ENCODE measurements around the gene ST6GALNAC6. TPM values are rescaled to one million over a fixed set of nuclear protein-coding genes. Genes with fewer than 3 reads are reported as not detected.

ST6GALNAC6 gene
- total and polyA plus RNA-seq, 7 experiments from 2014 or later, result 28.3 to 125 (median 86.9) TPM

DNA sequence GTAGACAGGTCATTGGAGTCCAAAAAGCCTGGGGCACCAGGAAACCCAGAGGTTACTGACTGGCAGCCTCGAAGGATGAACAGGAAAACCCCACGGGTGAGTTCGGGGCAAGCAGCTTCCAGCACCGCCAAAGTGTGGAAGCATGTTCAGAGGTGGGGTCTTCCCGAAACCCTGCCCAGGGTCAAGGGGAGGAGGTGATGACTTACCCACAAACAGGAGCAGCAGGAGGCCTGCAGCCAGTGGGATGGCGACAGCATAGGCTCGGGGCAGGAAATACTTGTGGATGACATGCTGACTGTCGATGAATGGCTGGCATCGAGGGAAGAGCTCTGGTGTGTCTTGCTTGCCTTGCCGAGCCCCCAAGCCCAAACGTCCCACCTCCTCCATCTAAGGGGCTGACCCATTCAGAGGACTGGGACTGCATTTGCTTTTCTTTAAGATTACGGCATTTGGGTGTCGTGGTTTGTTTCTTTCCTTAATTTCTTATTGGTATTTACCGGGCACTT lies 37.0 kb upstream of the ST6GALNAC6 start:
- Histone ChIP-seq H3K9me3 (ENCODE audit: control insufficient read depth in 2 of 3, low read length in 3 of 3) (no peaks in the 10 kb centered on the region), H3K27me3 (ENCODE audit: control insufficient read depth in 2 of 2, insufficient read depth in 2 of 2, low read length in 2 of 2) (no peaks in the 10 kb centered on the region), H3K36me3 (ENCODE audit: control insufficient read depth in 2 of 3, insufficient read depth in 3 of 3, low read length in 3 of 3) (peaks cover 0 to 25% (median 3%) of the 10 kb centered on the region in 3 experiments), H3K4me3 (ENCODE audit: low read length) (peak overlapping the region; percentile 88), H3K4me1 (ENCODE audit: control insufficient read depth in 2 of 2, insufficient read depth in 2 of 2, low read length in 2 of 2) (peaks cover 27 to 29% of the 10 kb centered on the region in 2 donors), H3K27ac (ENCODE audit: low read depth, low read length) (peak overlapping the region; percentile 78)
- no peak for ATAC-seq
- peak overlapping the region; percentile 85 to 98 (median 92) for H3K4me3 Mint-ChIP-seq
- ChIA-PET POLR2A (interaction anchor here (0.8 to 61.3 kb wide), 6 partner anchors 7 to 1477 kb away, joined by 3 to 1719 read pairs (median 4); partner anchors contain the start of genes EEIG1 and PIP5KL1), CTCF (no interaction called here)
- peaks cover 0 to 4% (median 0%) of the 10 kb centered on the region in 5 donors for H3K27me3 Mint-ChIP-seq
- H3K4me1 Mint-ChIP-seq, result peaks cover 38 to 64% (median 49%) of the 10 kb centered on the region in 7 donors
- intact Hi-C loops (cut with micrococcal nuclease), result loop anchor here in 1 of 2 donors (5.0 kb wide), 1 partner anchor 191 kb away; the partner anchor contains the start of gene PTGES2
- H3K9me3 Mint-ChIP-seq, result peaks cover 0 to 34% (median 0%) of the 10 kb centered on the region in 11 donors
- peak in 1 of 9 donors; percentile 14 for DNase-seq
- peaks cover 0 to 17% (median 11%) of the 10 kb centered on the region in 5 donors for H3K36me3 Mint-ChIP-seq
- H3K27ac Mint-ChIP-seq, result peak overlapping the region; percentile 88 to 99 (median 95)

DNA sequence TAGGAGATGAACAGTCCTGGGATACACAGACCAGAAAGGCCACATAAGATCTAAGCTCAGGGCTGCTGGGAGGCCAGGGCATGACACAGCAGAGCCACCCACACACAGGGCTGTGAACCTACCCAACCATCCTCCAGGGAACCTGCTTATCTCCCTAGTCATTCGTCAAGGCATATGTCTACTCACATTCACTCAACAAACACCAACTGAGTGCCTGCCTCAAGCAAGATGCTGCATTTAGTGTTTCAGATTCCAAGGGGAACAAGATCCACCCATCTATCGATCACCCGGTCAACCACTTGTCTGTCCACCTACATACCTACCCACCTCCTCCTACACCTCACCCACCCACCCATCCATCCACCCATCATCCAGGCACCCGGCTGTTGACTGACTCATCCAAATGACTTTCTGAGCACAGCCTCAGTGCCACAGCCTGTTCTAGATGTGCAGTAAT lies 36.4 kb upstream of the ST6GALNAC6 start:
- H3K27ac ChIP-seq (ENCODE audit: low read depth, low read length), result no peak overlapping the region
- Mint-ChIP-seq H3K4me1 (peaks cover 42 to 67% (median 55%) of the 10 kb centered on the region in 7 donors), H3K27ac (peak overlapping the region; percentile 68 to 99 (median 94)), H3K4me3 (peak overlapping the region; percentile 35 to 98 (median 89)), H3K27me3 (peaks cover 0 to 4% (median 0%) of the 10 kb centered on the region in 5 donors), H3K9me3 (peaks cover 0 to 39% (median 0%) of the 10 kb centered on the region in 11 donors), H3K36me3 (peaks cover 0 to 17% (median 10%) of the 10 kb centered on the region in 5 donors)
- peak in 1 of 9 donors; percentile 8 for DNase-seq
- intact Hi-C loops (cut with micrococcal nuclease), result loop anchor here in 1 of 2 donors (5.0 kb wide), 1 partner anchor 192 kb away; the partner anchor contains the start of gene PTGES2
- H3K27me3 ChIP-seq (ENCODE audit: control insufficient read depth in 2 of 2, insufficient read depth in 2 of 2, low read length in 2 of 2), result no peaks in the 10 kb centered on the region
- ChIA-PET POLR2A (interaction anchor here (0.5 to 1.9 kb wide), 5 partner anchors 10 to 1478 kb away, joined by 3 to 5 read pairs (median 4); no protein-coding TSS in a partner anchor), CTCF (interaction anchor here (1.3 kb wide), 1 partner anchor 14 kb away, joined by 3 read pairs; no protein-coding TSS in a partner anchor)
- H3K4me1 ChIP-seq (ENCODE audit: control insufficient read depth in 2 of 2, insufficient read depth in 2 of 2, low read length in 2 of 2), result peaks cover 33 to 35% of the 10 kb centered on the region in 2 donors
- no peak overlapping the region for H3K4me3 ChIP-seq (ENCODE audit: low read length)
- peaks cover 0 to 19% (median 3%) of the 10 kb centered on the region in 3 experiments for H3K36me3 ChIP-seq (ENCODE audit: control insufficient read depth in 2 of 3, insufficient read depth in 3 of 3, low read length in 3 of 3)
- H3K9me3 ChIP-seq (ENCODE audit: control insufficient read depth in 2 of 3, low read length in 3 of 3), result no peaks in the 10 kb centered on the region
- ATAC-seq, result no peak

DNA sequence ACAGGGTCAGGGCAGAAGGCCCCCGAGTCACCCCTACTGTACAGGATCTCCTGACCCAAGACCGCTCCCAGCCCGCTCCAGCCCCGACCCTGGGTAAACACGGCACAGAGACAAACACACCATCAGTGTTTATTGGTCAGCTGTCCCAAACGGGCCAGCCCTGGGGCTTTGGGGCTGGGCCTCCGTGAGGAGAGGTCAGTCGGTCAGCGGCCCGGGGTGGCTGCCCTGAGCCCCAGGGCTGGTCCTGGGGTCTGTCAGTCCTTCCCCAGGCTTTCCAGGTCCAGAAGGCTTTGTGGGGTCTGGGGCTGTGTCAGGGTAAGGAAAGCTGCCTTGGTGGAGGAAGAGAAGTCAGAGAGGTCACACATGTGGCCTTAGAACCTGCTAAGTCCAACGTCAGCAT lies 35.6 kb upstream of the ST6GALNAC6 start:
- Histone ChIP-seq H3K27ac (ENCODE audit: low read depth, low read length) (no peak overlapping the region), H3K4me1 (ENCODE audit: control insufficient read depth in 2 of 2, insufficient read depth in 2 of 2, low read length in 2 of 2) (peaks cover 39 to 40% of the 10 kb centered on the region in 2 donors), H3K27me3 (ENCODE audit: control insufficient read depth in 2 of 2, insufficient read depth in 2 of 2, low read length in 2 of 2) (no peaks in the 10 kb centered on the region), H3K4me3 (ENCODE audit: low read length) (no peak overlapping the region), H3K9me3 (ENCODE audit: control insufficient read depth in 2 of 3, low read length in 3 of 3) (no peaks in the 10 kb centered on the region), H3K36me3 (ENCODE audit: control insufficient read depth in 2 of 3, insufficient read depth in 3 of 3, low read length in 3 of 3) (peaks cover 0 to 11% (median 3%) of the 10 kb centered on the region in 3 experiments)
- Mint-ChIP-seq H3K4me1 (peaks cover 42 to 64% (median 54%) of the 10 kb centered on the region in 7 donors), H3K4me3 (peak overlapping the region in 7 of 10 donors; percentile 43 to 90 (median 57)), H3K36me3 (peaks cover 0 to 14% (median 4%) of the 10 kb centered on the region in 5 donors), H3K9me3 (peaks cover 0 to 43% (median 0%) of the 10 kb centered on the region in 11 donors), H3K27ac (peak overlapping the region in 8 of 9 donors; percentile 4 to 99 (median 77)), H3K27me3 (peaks cover 0 to 5% (median 0%) of the 10 kb centered on the region in 5 donors)
- DNase-seq (no peak), ATAC-seq (no peak)
- ChIA-PET POLR2A (interaction anchor here (1.2 to 1.6 kb wide), 2 partner anchors 9 to 100 kb away, joined by 3 to 5 read pairs; no protein-coding TSS in a partner anchor), CTCF (interaction anchor here (1.3 kb wide), 1 partner anchor 13 kb away, joined by 3 read pairs; no protein-coding TSS in a partner anchor)
- intact Hi-C loops (cut with micrococcal nuclease), result loop anchor here in 1 of 2 donors (5.0 kb wide), 1 partner anchor 192 kb away; the partner anchor contains the start of gene PTGES2

DNA sequence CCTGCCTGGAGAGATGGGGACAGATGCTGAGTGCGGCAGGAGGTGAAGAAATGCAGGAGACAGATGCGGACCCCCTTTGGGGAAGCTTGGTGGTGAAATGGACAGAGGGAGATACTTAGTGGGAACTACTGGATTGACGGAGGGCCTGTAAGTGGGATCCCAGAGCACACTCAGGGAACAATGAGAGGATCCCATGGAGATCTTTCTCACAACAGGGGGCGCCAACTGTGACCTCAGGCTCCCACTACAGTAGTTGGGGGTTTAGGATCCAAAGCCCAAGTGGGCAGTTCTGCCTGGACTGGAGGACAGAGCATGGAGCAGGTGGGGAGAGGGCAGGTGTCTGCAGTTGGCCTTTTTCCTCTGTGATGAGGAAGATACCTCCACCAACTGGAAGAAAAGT lies 34.8 kb upstream of the ST6GALNAC6 start:
- ChIA-PET POLR2A (interaction anchor here (1.6 kb wide), 1 partner anchor 8 kb away, joined by 5 read pairs; no protein-coding TSS in a partner anchor), CTCF (no interaction called here)
- Histone ChIP-seq H3K4me3 (ENCODE audit: low read length) (no peak overlapping the region), H3K36me3 (ENCODE audit: control insufficient read depth in 2 of 3, insufficient read depth in 3 of 3, low read length in 3 of 3) (peaks cover 0 to 7% (median 3%) of the 10 kb centered on the region in 3 experiments), H3K9me3 (ENCODE audit: control insufficient read depth in 2 of 3, low read length in 3 of 3) (no peaks in the 10 kb centered on the region), H3K4me1 (ENCODE audit: control insufficient read depth in 2 of 2, insufficient read depth in 2 of 2, low read length in 2 of 2) (peaks cover 39 to 41% of the 10 kb centered on the region in 2 donors), H3K27ac (ENCODE audit: low read depth, low read length) (no peak overlapping the region), H3K27me3 (ENCODE audit: control insufficient read depth in 2 of 2, insufficient read depth in 2 of 2, low read length in 2 of 2) (no peaks in the 10 kb centered on the region)
- Mint-ChIP-seq H3K4me3 (peak overlapping the region in 7 of 10 donors; percentile 27 to 53 (median 36)), H3K27ac (peak overlapping the region in 8 of 9 donors; percentile 14 to 99 (median 76)), H3K27me3 (peaks cover 0 to 11% (median 0%) of the 10 kb centered on the region in 5 donors), H3K4me1 (peaks cover 42 to 71% (median 61%) of the 10 kb centered on the region in 7 donors), H3K9me3 (peaks cover 0 to 45% (median 0%) of the 10 kb centered on the region in 11 donors), H3K36me3 (peaks cover 0 to 14% (median 4%) of the 10 kb centered on the region in 5 donors)
- ATAC-seq (no peak), DNase-seq (no peak)
- intact Hi-C loops (cut with micrococcal nuclease), result no loop called here

DNA sequence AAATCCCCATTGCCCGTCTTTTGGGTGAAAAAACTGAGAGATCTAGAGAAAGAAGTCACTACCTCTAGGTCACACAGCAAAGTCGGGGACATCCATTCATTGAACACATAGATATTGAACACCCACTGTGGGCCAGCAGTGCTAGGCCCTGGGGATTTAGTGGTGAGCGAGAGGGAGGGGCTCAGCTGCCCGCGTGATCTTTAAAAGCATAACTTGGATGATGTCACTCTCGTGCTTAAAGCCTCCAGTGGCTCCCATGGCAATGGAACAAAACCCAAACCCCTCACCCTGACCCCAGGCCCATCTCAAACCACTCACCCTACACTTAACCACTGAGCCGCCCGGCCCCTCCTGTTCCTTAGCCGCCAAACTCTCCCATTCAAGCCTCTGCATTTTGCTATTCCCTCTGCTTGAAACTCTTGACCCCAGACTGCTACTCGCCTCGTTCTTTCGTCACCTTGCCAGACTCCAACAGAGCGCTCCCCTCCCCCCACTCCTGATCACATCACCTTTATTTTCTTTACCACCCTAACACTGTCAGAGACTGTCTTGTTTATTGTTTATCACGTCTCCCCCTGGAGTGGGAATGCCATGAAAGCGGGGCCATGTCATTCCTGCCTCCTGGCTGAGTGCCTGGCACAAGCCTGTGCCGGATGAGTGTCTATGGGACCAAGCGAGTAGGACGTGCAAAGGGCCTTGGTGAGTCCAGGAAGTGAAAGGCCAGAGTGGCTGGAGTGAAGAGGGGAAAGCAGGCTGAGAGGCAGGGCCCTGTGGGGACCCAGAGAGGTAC lies 31.9 kb upstream of the ST6GALNAC6 start:
- DNase-seq (no peak), ATAC-seq (peak; percentile 28)
- ChIA-PET CTCF (no interaction called here), POLR2A (interaction anchor here (0.8 to 1.1 kb wide), 3 partner anchors 10 to 103 kb away, joined by 3 read pairs; no protein-coding TSS in a partner anchor)
- Mint-ChIP-seq H3K4me1 (peaks cover 25 to 57% (median 52%) of the 10 kb centered on the region in 7 donors), H3K27me3 (peaks cover 0 to 15% (median 0%) of the 10 kb centered on the region in 5 donors), H3K27ac (peak overlapping the region; percentile 51 to 93 (median 76)), H3K4me3 (peak overlapping the region; percentile 66 to 85 (median 78)), H3K9me3 (peaks cover 0 to 42% (median 0%) of the 10 kb centered on the region in 11 donors), H3K36me3 (peaks cover 0 to 11% (median 0%) of the 10 kb centered on the region in 5 donors)
- peaks cover 0 to 7% (median 3%) of the 10 kb centered on the region in 3 experiments for H3K36me3 ChIP-seq (ENCODE audit: control insufficient read depth in 2 of 3, insufficient read depth in 3 of 3, low read length in 3 of 3)
- H3K4me1 ChIP-seq (ENCODE audit: control insufficient read depth in 2 of 2, insufficient read depth in 2 of 2, low read length in 2 of 2), result peaks cover 29 to 35% of the 10 kb centered on the region in 2 donors
- no peaks in the 10 kb centered on the region for H3K27me3 ChIP-seq (ENCODE audit: control insufficient read depth in 2 of 2, insufficient read depth in 2 of 2, low read length in 2 of 2)
- peak overlapping the region; percentile 70 for H3K4me3 ChIP-seq (ENCODE audit: low read length)
- H3K27ac ChIP-seq (ENCODE audit: low read depth, low read length), result peak overlapping the region; percentile 6
- intact Hi-C loops (cut with micrococcal nuclease), result no loop called here
- no peaks in the 10 kb centered on the region for H3K9me3 ChIP-seq (ENCODE audit: control insufficient read depth in 2 of 3, low read length in 3 of 3)

Data from naive thymus-derived CD4-positive, alpha-beta T cell (primary cell).